H9 (cell line): ENCODE results near the gene KIF5A. TPM values are rescaled to one million over a fixed set of nuclear protein-coding genes. Genes with fewer than 3 reads are reported as not detected.

ENCODE experiments used
- DNase-seq: peaks from one replicate; pipeline ENCODE4 v3.0.0-alpha.2; 2017
- H2AFZ ChIP-seq: one replicate; pipeline ENCODE4 v1.6.1; 2013; ENCODE audit warnings: mild to moderate bottlenecking, low read length, control low read depth, moderate library complexity
- H2AK5ac ChIP-seq: 2 replicates; pipeline ENCODE4 v1.6.1; 2013; ENCODE audit warnings: low read length, control low read depth, mixed read lengths; ENCODE audit not compliant: insufficient read length
- H2BK120ac ChIP-seq: one replicate; pipeline ENCODE4 v1.6.1; 2013; ENCODE audit warnings: low read depth, mild to moderate bottlenecking, low read length, control low read depth, inconsistent platforms; ENCODE audit not compliant: poor library complexity, severe bottlenecking
- H2BK12ac ChIP-seq: 2 replicates; pipeline ENCODE4 v1.6.1; 2013; ENCODE audit warnings: low read length, control low read depth, mixed read lengths, low read depth; ENCODE audit not compliant: insufficient read length
- H2BK15ac ChIP-seq: 2 replicates; pipeline ENCODE4 v1.6.1; 2013; ENCODE audit warnings: low read depth, low read length, control low read depth
- H2BK20ac ChIP-seq: one replicate; pipeline ENCODE4 v1.6.1; 2013; ENCODE audit warnings: low read depth, mild to moderate bottlenecking, low read length, control low read depth, inconsistent platforms; ENCODE audit not compliant: poor library complexity, severe bottlenecking
- H2BK5ac ChIP-seq: 2 replicates; pipeline ENCODE4 v1.6.1; 2013; ENCODE audit warnings: low read length, control low read depth, mixed read lengths; ENCODE audit not compliant: insufficient read length
- H3K14ac ChIP-seq: 2 replicates; pipeline ENCODE4 v1.6.1; 2013; ENCODE audit warnings: low read length, control low read depth; ENCODE audit not compliant: insufficient read depth
- H3K18ac ChIP-seq: 2 replicates; pipeline ENCODE4 v1.6.1; 2013; ENCODE audit warnings: low read depth, mild to moderate bottlenecking, mixed read lengths, low read length, control low read depth; ENCODE audit not compliant: insufficient read length
- H3K23ac ChIP-seq: 2 replicates; pipeline ENCODE4 v1.6.1; 2013; ENCODE audit warnings: low read length, control low read depth, mixed read lengths, low read depth; ENCODE audit not compliant: insufficient read length
- H3K23me2 ChIP-seq: 2 replicates; pipeline ENCODE4 v1.6.1; 2013; ENCODE audit warnings: low read depth, mild to moderate bottlenecking, mixed read lengths, low read length, control low read depth; ENCODE audit not compliant: insufficient read length, poor library complexity, severe bottlenecking
- H3K27ac ChIP-seq: 2 replicates; pipeline ENCODE4 v1.5.1; 2013; ENCODE audit warnings: low read length, control low read depth, mixed read lengths, low read depth; ENCODE audit not compliant: insufficient read length
- H3K27me3 ChIP-seq: 2 replicates; pipeline ENCODE4 v1.6.1; 2013; ENCODE audit warnings: low read length, control low read depth, inconsistent platforms; ENCODE audit not compliant: insufficient read depth
- H3K4ac ChIP-seq: 2 replicates; pipeline ENCODE4 v1.6.1; 2013; ENCODE audit warnings: low read depth, mild to moderate bottlenecking, control low read depth, inconsistent platforms, low read length, moderate library complexity
- H3K4me1 ChIP-seq: 2 replicates; pipeline ENCODE4 v1.6.1; 2013; ENCODE audit warnings: low read length, control low read depth, inconsistent platforms; ENCODE audit not compliant: insufficient read depth
- H3K4me2 ChIP-seq: 2 replicates; pipeline ENCODE4 v1.6.1; 2013; ENCODE audit warnings: low read length, control low read depth, mixed read lengths; ENCODE audit not compliant: insufficient read length, insufficient read depth
- H3K56ac ChIP-seq: 2 replicates; pipeline ENCODE4 v1.6.1; 2013; ENCODE audit warnings: low read depth, mild to moderate bottlenecking, mixed read lengths, low read length, control low read depth; ENCODE audit not compliant: insufficient read length
- H3K79me1 ChIP-seq: 2 replicates; pipeline ENCODE4 v1.6.1; 2013; ENCODE audit warnings: low read depth, mild to moderate bottlenecking, moderate library complexity, low read length, control low read depth, inconsistent platforms; ENCODE audit not compliant: insufficient read depth, poor library complexity, severe bottlenecking
- H3K79me2 ChIP-seq: 2 replicates; pipeline ENCODE4 v1.6.1; 2013; ENCODE audit warnings: low read length, control low read depth, inconsistent platforms; ENCODE audit not compliant: insufficient read depth
- H3K9ac ChIP-seq: 2 replicates; pipeline ENCODE4 v1.6.1; 2013; ENCODE audit warnings: low read length, control low read depth, mixed read lengths; ENCODE audit not compliant: insufficient read length; ENCODE audit errors: extremely low read depth
- H3K9me3 ChIP-seq: one replicate; pipeline ENCODE4 v1.6.1; 2013; ENCODE audit warnings: low read depth, low read length, inconsistent platforms; ENCODE audit not compliant: control insufficient read depth
- H3T11ph ChIP-seq: one replicate; pipeline ENCODE4 v1.6.1; 2013; ENCODE audit warnings: mild to moderate bottlenecking, low read length, control low read depth, inconsistent platforms
- H4K20me1 ChIP-seq: one replicate; pipeline ENCODE4 v1.6.1; 2013; ENCODE audit not compliant: control insufficient read depth, insufficient read length, insufficient read depth
- H4K5ac ChIP-seq: 2 replicates; pipeline ENCODE4 v1.6.1; 2013; ENCODE audit warnings: low read depth, mild to moderate bottlenecking, mixed read lengths, low read length, control low read depth; ENCODE audit not compliant: insufficient read length
- H4K8ac ChIP-seq: replicated peaks from 2 replicates; pipeline ENCODE4 v1.6.1; 2013; ENCODE audit warnings: low read length, control low read depth, mixed read lengths, low read depth; ENCODE audit not compliant: insufficient read length
- H4K91ac ChIP-seq: 2 replicates; pipeline ENCODE4 v1.6.1; 2013; ENCODE audit warnings: low read depth, mild to moderate bottlenecking, moderate library complexity, mixed read lengths, low read length, control low read depth; ENCODE audit not compliant: insufficient read length
- H3K27ac Mint-ChIP-seq, 3 experiments: 2 replicates in 2 of 3; 3 replicates in 1 of 3; pipeline ENCODE4 v1.8.0; 2020 to 2021; ENCODE audit warnings: mixed read lengths in 3 of 3, mild to moderate bottlenecking in 1 of 3, moderate library complexity in 1 of 3
- H3K27me3 Mint-ChIP-seq: 2 replicates; pipeline ENCODE4 v1.8.0; 2021; ENCODE audit warnings: low read depth, mild to moderate bottlenecking, moderate library complexity, mixed read lengths
- H3K36me3 Mint-ChIP-seq, 3 experiments: 2 replicates in 2 of 3; 3 replicates in 1 of 3; pipeline ENCODE4 v1.8.0; 2020 to 2021; ENCODE audit warnings: low read depth in 3 of 3, mixed read lengths in 3 of 3; ENCODE audit not compliant: insufficient read depth in 1 of 3
- H3K4me1 Mint-ChIP-seq, 2 experiments: 2 replicates each; pipeline ENCODE4 v1.8.0; 2020; ENCODE audit warnings: mixed read lengths in 2 of 2
- H3K4me3 Mint-ChIP-seq, 2 experiments: 2 replicates in 1 of 2; 3 replicates in 1 of 2; pipeline ENCODE4 v1.8.0; 2020 to 2021; ENCODE audit warnings: mild to moderate bottlenecking in 2 of 2, mixed read lengths in 2 of 2, moderate library complexity in 1 of 2
- H3K9me3 Mint-ChIP-seq, 2 experiments: 2 replicates in 1 of 2; 3 replicates in 1 of 2; pipeline ENCODE4 v1.8.0; 2020; ENCODE audit warnings: mild to moderate bottlenecking in 2 of 2, mixed read lengths in 2 of 2, moderate library complexity in 1 of 2
- CTCF ChIP-seq: fragments of 200-600 bp; sonication (generic); conservative IDR thresholded peaks from 3 replicates; pipeline ENCODE4 v1.8.0; 2021; ENCODE audit warnings: antibody characterized with exemption, mild to moderate bottlenecking
- WGBS: extraction: QIAGEN DNeasy Blood & Tissue Kit; methylation state at CpG from one replicate; pipeline ENCODE4 v1.1.7; 2013; ENCODE audit warnings: missing lambda C conversion rate, low lambda C conversion rate, mixed read lengths; ENCODE audit not compliant: insufficient read length; ENCODE audit errors: extremely low coverage; 5-methylcytosine and 5-hydroxymethylcytosine counted together
- total RNA-seq: library from RNA; stranded (reverse); gene quantifications from 2 replicates; pipeline ENCODE4 v1.2.1, GENCODE V29; 2021

Gene KIF5A
- total RNA-seq, 1 experiment from 2014 or later: 18.5 TPM

GRCh38 chr12:57551637-57552305, 1.9 kb downstream of the KIF5A start:
- H3K27ac ChIP-seq: no peak overlapping the region
- H3K23ac ChIP-seq: no peak overlapping the region
- H2BK15ac ChIP-seq: no peak overlapping the region
- no peak overlapping the region for H3K4me2 ChIP-seq
- no peak overlapping the region for H3T11ph ChIP-seq
- no peak overlapping the region for H2BK5ac ChIP-seq
- H2BK20ac ChIP-seq: no peak overlapping the region
- no peaks in the 10 kb centered on the region for H3K9me3 Mint-ChIP-seq
- no peaks in the 10 kb centered on the region; the same call in 1 of the 2 replicates for H3K27me3 ChIP-seq
- H3K79me2 ChIP-seq: peaks cover 2% of the 10 kb centered on the region; the same call in 1 of the 2 replicates
- no peak overlapping the region for H3K14ac ChIP-seq
- H2AK5ac ChIP-seq: no peak overlapping the region
- H4K91ac ChIP-seq: no peak overlapping the region
- no peak overlapping the region for H3K56ac ChIP-seq
- H3K18ac ChIP-seq: no peak overlapping the region
- H2BK12ac ChIP-seq: no peak overlapping the region
- peak overlapping the region; percentile 84 to 89 for H3K4me3 Mint-ChIP-seq
- H3K27me3 Mint-ChIP-seq: peaks cover 22% of the 10 kb centered on the region
- no peaks in the 10 kb centered on the region for H3K9me3 ChIP-seq
- H3K27ac Mint-ChIP-seq: no peak overlapping the region
- peaks cover 2% of the 10 kb centered on the region for H3K79me1 ChIP-seq
- peaks cover 3 to 4% (median 3%) of the 10 kb centered on the region in 3 experiments; a peak in 4 of 7 replicates for H3K36me3 Mint-ChIP-seq
- H4K5ac ChIP-seq: no peak overlapping the region
- peaks cover 10% of the 10 kb centered on the region for H3K23me2 ChIP-seq
- peaks cover 5% of the 10 kb centered on the region; the same call in 1 of the 2 replicates for H3K4me1 ChIP-seq
- no peak overlapping the region for H3K9ac ChIP-seq
- no peak for TF ChIP-seq CTCF
- H4K20me1 ChIP-seq: no peaks in the 10 kb centered on the region
- DNase-seq: no peak
- no CpG with 5 or more reads among the region's 3 CpGs for WGBS
- no peak overlapping the region for H3K4ac ChIP-seq
- no peak overlapping the region for H2BK120ac ChIP-seq
- H3K4me1 Mint-ChIP-seq: peaks cover 46 to 62% of the 10 kb centered on the region in 2 experiments
- no peak overlapping the region for H2AFZ ChIP-seq
- no peak overlapping the region for H4K8ac ChIP-seq
